ENCODE data around the gene POLQ.
"Not testable (repeated sequence)": the region's sequence is repeated elsewhere in the genome, so short reads cannot be mapped to it uniquely, and the experiment has no call there.

The POLQ gene

DNA sequence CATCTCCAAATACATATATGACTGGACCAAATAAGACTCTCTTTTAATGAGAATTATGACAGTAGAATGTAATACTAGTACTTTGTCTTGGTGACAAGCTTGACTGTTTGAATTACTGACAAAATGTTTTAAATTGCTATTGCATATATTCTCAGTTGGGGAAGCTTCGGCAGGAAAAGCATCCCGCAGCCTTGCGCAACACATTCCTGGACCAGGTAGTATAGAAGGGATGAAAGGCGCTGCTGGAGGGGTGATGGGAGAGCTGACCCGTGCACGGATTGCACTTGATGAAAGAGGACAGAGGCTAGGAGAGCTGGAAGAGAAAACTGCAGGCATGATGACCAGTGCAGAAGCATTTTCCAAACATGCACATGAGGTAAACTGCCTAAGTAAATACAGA is 127.6 kb downstream of the POLQ start:
- no peak for DNase-seq (ENCODE audit: low read depth)

DNA sequence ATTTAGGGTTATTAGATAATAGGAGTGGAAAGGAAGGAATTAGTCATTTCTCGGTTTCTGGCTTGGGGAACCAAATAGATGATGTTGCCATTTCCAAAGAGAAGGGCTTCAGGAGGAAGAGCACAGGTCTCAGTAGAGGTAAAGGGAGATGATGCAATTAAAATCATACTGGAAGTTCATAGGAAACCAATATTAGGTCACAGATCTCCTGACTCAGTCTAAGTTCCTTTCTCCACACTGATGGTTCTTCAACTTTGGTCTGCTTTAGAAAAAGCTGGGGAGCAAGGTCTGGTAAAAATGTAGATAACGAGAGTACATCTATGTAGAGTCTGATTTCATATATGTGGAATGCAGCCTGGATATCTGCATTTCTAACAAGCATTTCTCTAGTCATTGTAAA is 130.9 kb downstream of the POLQ start:
- no peak for DNase-seq (ENCODE audit: low read depth)

- DNase-seq (ENCODE audit: low read depth) = no peak
Measured at GRCh38 chr3:121411523-121411922, 134.3 kb downstream of the POLQ start.

DNA sequence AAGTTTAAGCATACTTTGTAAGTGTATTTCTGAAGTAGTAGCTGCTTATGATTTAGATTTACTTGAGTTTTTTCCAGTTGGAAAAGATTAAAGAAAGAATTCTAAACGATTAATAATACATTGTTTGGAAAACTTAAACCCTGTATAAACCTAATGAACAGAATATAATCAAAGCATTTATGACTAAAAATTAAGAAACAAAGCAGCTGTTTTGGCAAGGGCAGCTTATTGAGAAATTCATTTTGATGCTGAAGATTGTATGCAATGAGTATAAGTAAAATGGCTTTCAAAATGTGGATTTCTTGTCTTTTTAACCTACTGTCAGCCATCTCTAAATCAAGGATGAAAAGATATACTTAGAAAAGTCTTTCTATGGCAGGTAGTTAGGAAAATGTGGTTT is 140.2 kb downstream of the POLQ start:
- no peak for DNase-seq (ENCODE audit: low read depth)

DNA sequence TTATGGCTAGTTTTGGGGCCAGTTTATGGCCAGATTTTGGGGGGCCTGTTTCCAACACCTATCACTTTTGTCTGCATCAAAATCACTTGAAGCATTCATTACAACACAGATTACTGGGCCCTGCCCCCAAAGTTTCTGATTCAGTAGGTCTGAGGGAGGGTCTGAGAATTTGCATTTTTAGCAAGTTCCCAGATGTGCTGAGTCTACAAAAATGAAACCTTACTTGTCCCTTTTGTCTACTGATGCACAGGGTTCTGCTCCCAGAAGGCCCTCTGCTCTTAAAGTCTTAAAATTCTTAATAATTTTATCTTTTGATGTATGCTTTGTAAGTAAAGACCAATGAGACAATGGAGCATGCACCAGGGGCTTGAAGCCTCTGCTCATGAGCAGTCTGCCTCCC is 146.0 kb downstream of the POLQ start:
- DNase-seq (ENCODE audit: low read depth) = no peak

DNA sequence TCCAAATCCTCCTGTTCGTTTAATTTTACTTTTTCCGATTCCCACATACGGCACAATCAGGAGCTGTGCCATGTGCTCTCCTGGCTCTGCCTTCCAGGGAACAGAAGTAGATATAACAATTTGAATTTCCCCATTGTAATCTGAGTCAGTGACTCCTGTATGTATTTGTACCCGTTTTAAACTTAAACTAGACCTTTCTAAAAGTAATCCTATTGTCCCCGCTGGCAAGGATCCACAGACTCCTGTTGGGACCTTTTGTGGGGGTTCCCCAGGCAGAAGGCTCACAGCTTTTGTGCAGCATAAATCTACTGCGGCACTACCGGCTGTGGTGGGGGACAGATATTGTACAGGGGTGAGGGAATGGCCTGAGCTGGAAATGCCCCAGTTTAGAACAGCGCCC is 147.7 kb downstream of the POLQ start:
- not testable (repeated sequence) for DNase-seq (ENCODE audit: low read depth)

GRCh38 chr3:121395967-121396366 is 149.8 kb downstream of the POLQ start:
- not testable (repeated sequence) for DNase-seq (ENCODE audit: low read depth)

DNA sequence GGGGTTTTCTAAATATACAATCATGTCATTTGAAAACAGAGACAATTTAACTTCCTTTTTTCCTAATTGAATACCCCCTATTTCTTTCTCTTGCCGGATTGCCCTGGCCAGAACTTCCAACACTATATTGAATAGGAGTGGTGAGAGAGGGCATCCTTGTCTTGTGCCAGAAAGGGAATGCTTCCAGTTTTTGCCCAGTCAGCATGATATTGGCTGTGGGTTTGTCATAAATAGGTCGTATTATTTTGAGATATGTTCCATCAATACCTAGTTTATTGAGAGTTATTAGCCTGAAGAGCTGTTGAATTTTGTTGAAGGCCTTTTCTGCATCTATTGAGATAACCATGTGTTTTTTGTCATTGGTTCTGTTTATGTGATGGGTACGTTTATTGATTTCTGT is 157.5 kb downstream of the POLQ start:
- DNase-seq (ENCODE audit: low read depth) = not testable (repeated sequence)

All from activated gamma-delta T cell treated with anti-CD3 and anti-CD28 coated beads, Interleukin-2, amount 50 U/mL, for 16 hours (primary cell).